ENCODE data around the gene STAC3. TPM values are rescaled to one million over a fixed set of nuclear protein-coding genes. Genes with fewer than 3 reads are reported as not detected.

The STAC3 gene
- total RNA-seq, 2 donors from 2014 or later, result 0.78 to 2.0 TPM

DNA sequence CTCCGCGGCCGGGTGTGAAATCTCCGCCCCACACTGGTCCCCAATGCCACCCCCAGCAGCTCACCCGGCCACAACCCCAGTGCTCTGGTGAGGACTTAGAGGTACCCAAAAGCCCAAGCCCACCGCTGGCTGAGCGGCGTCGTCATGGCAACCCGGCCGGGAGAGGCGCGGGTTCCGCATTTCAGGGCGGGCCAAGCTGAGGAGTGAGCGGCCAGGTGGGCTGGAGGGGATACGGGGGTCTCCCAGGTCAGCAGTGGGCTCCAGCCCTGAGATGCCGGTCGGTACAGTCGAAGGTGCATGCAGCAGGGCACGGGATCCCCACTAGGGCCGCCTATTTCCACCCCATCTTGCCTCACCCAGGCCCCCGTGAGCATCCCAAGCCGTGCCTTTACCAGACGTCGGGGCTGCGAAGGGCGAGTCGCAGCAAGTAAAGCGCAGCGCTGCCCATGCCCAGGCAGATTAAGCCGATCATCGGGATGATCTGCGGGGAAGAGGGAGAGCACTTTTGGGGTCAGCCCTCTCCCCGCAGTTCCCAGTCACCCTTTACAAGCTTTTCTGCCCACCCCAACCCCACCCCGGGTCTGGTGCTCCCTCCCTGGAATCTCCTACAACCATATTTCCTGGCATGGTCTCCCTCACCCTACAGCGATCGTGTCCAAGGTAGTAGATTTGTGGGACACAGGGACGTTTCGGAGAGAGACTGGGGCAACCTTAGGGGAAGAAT, 14.6 kb downstream of the STAC3 start:
- Histone ChIP-seq H3K27me3 (peaks cover 0 to 13% of the 10 kb centered on the region in 2 donors), H3K4me3 (no peak overlapping the region), H3K4me1 (peaks cover 45% of the 10 kb centered on the region), H3K9me3 (no peaks in the 10 kb centered on the region), H3K27ac (no peak overlapping the region), H3K36me3 (replicated peaks in 1 of 2; ENCODE audit: insufficient read depth in 1 of 2, low read depth in 2 of 2) (peaks cover 8 to 12% of the 10 kb centered on the region in 2 donors)
- TF ChIP-seq POLR2A (IDR thresholded peaks at IDR 0.05) (no peak), CTCF (IDR thresholded peaks at IDR 0.05) (no peak)
- ATAC-seq (no peak), DNase-seq (no peak)
- intact Hi-C loops (cut with DNase I), result no loop called here
- 43 to 58% methylated on average over 22 to 36 of the region's 40 CpGs for WGBS, 2 donors

- intact Hi-C loops (cut with DNase I), result no loop called here
- Histone ChIP-seq H3K27me3 (peaks cover 0 to 10% of the 10 kb centered on the region in 2 donors), H3K27ac (no peak overlapping the region), H3K9me3 (no peaks in the 10 kb centered on the region), H3K4me3 (no peak overlapping the region), H3K36me3 (replicated peaks in 1 of 2; ENCODE audit: insufficient read depth in 1 of 2, low read depth in 2 of 2) (peaks cover 8 to 12% of the 10 kb centered on the region in 2 donors), H3K4me1 (peaks cover 45% of the 10 kb centered on the region)
- ATAC-seq, result no peak
- no peak for TF ChIP-seq POLR2A (IDR thresholded peaks at IDR 0.05)
- DNase-seq, result no peak
- 75 to 77% methylated on average over 7 to 8 of the region's 8 CpGs for WGBS, 2 donors
These were observed 15.3 kb downstream of the STAC3 start for GRCh38 chr12:57235728-57236131.

GRCh38 chr12:57235017-57235727, 15.8 kb downstream of the STAC3 start:
- TF ChIP-seq CTCF (IDR thresholded peaks at IDR 0.05) (no peak), POLR2A (IDR thresholded peaks at IDR 0.05) (peak in 1 of 3 donors; percentile 10)
- peaks cover 45% of the 10 kb centered on the region for H3K4me1 ChIP-seq
- H3K27ac ChIP-seq, result no peak overlapping the region
- H3K27me3 ChIP-seq, result peaks cover 0 to 10% of the 10 kb centered on the region in 2 donors
- no peak for ATAC-seq
- H3K9me3 ChIP-seq, result no peaks in the 10 kb centered on the region
- intact Hi-C loops (cut with DNase I), result no loop called here
- DNase-seq, result peak in 1 of 4 donors; percentile 50
- H3K4me3 ChIP-seq, result no peak overlapping the region
- H3K36me3 ChIP-seq (replicated peaks in 1 of 2; ENCODE audit: insufficient read depth in 1 of 2, low read depth in 2 of 2), result peaks cover 8 to 12% of the 10 kb centered on the region in 2 donors
- 69 to 70% methylated on average over 17 to 26 of the region's 26 CpGs for WGBS, 2 donors

GRCh38 chr12:57234571-57235016, 16.4 kb downstream of the STAC3 start:
- H3K27me3 ChIP-seq, result peaks cover 0 to 4% of the 10 kb centered on the region in 2 donors
- 92% methylated on average over 10 of the region's 10 CpGs for WGBS, 2 donors
- no peaks in the 10 kb centered on the region for H3K9me3 ChIP-seq
- no peak for DNase-seq
- no peak overlapping the region for H3K27ac ChIP-seq
- peaks cover 45% of the 10 kb centered on the region for H3K4me1 ChIP-seq
- H3K36me3 ChIP-seq (replicated peaks in 1 of 2; ENCODE audit: insufficient read depth in 1 of 2, low read depth in 2 of 2), result peaks cover 8 to 12% of the 10 kb centered on the region in 2 donors
- no peak overlapping the region for H3K4me3 ChIP-seq
- intact Hi-C loops (cut with DNase I), result no loop called here
- TF ChIP-seq CTCF (IDR thresholded peaks at IDR 0.05) (no peak), POLR2A (IDR thresholded peaks at IDR 0.05) (no peak)
- ATAC-seq, result no peak

DNA sequence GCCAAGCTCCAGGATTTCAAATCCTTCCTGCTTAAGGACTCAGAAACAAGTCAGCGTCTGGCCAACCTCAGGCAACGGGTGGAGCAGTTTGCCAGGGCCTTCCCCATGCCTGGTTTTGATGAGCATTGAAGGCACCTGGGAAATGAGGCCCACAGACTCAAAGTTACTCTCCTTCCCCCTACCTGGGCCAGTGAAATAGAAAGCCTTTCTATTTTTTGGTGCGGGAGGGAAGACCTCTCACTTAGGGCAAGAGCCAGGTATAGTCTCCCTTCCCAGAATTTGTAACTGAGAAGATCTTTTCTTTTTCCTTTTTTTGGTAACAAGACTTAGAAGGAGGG, 16.8 kb downstream of the STAC3 start:
- 72 to 94% methylated on average over 3 of the region's 3 CpGs for WGBS, 2 donors
- no peak overlapping the region for H3K4me3 ChIP-seq
- DNase-seq (no peak), ATAC-seq (no peak)
- intact Hi-C loops (cut with DNase I), result no loop called here
- no peak overlapping the region for H3K27ac ChIP-seq
- H3K27me3 ChIP-seq, result no peaks in the 10 kb centered on the region
- peaks cover 8 to 12% of the 10 kb centered on the region in 2 donors for H3K36me3 ChIP-seq (replicated peaks in 1 of 2; ENCODE audit: insufficient read depth in 1 of 2, low read depth in 2 of 2)
- no peaks in the 10 kb centered on the region for H3K9me3 ChIP-seq
- TF ChIP-seq POLR2A (IDR thresholded peaks at IDR 0.05) (no peak), CTCF (IDR thresholded peaks at IDR 0.05) (no peak)
- H3K4me1 ChIP-seq, result peaks cover 43% of the 10 kb centered on the region

All from body of pancreas (tissue), 4 donors.